Measurements from ENCODE around the gene VTI1B. TPM values are rescaled to one million over a fixed set of nuclear protein-coding genes. Genes with fewer than 3 reads are reported as not detected.

VTI1B gene
- total and polyA plus RNA-seq, 5 donors from 2014 or later = 46.0 to 90.0 (median 74.8) TPM

GRCh38 chr14:67653651-67654280, 20.7 kb downstream of the VTI1B start:
- H3K27me3 Mint-ChIP-seq = no peaks in the 10 kb centered on the region
- H3K4me3 Mint-ChIP-seq = no peak overlapping the region
- Histone ChIP-seq H3K9me3 (ENCODE audit: control insufficient read depth in 2 of 2, low read length in 2 of 2) (no peaks in the 10 kb centered on the region), H3K36me3 (ENCODE audit: control insufficient read depth, insufficient read depth, low read length) (peaks cover 90% of the 10 kb centered on the region), H3K4me3 (ENCODE audit: low read depth, low read length) (no peak overlapping the region), H3K4me1 (ENCODE audit: control insufficient read depth, insufficient read depth, low read length, poor library complexity, severe bottlenecking) (no peaks in the 10 kb centered on the region), H3K27me3 (ENCODE audit: control insufficient read depth, insufficient read depth, low read length) (no peaks in the 10 kb centered on the region), H3K27ac (ENCODE audit: insufficient read depth, low read length, poor library complexity, severe bottlenecking) (no peak overlapping the region)
- H3K9me3 Mint-ChIP-seq = no peaks in the 10 kb centered on the region
- H3K27ac Mint-ChIP-seq = no peak overlapping the region
- DNase-seq = no peak
- ATAC-seq (ENCODE audit: low read depth in 2 of 2) = no peak
- H3K36me3 Mint-ChIP-seq = peaks cover 36% of the 10 kb centered on the region
- peaks cover 0 to 4% (median 0%) of the 10 kb centered on the region in 4 donors for H3K4me1 Mint-ChIP-seq

- no peaks in the 10 kb centered on the region for H3K27me3 Mint-ChIP-seq
- H3K9me3 Mint-ChIP-seq = no peaks in the 10 kb centered on the region
- H3K4me3 ChIP-seq (ENCODE audit: low read depth, low read length) = no peak overlapping the region
- peak overlapping the region in 1 of 3 donors; percentile 6 for H3K27ac Mint-ChIP-seq
- H3K27ac ChIP-seq (ENCODE audit: insufficient read depth, low read length, poor library complexity, severe bottlenecking) = no peak overlapping the region
- H3K36me3 ChIP-seq (ENCODE audit: control insufficient read depth, insufficient read depth, low read length) = peaks cover 87% of the 10 kb centered on the region
- H3K9me3 ChIP-seq (ENCODE audit: control insufficient read depth in 2 of 2, low read length in 2 of 2) = no peaks in the 10 kb centered on the region
- ATAC-seq (ENCODE audit: low read depth in 2 of 2) = no peak
- H3K4me3 Mint-ChIP-seq = no peak overlapping the region
- H3K36me3 Mint-ChIP-seq = peaks cover 35% of the 10 kb centered on the region
- no peaks in the 10 kb centered on the region for H3K27me3 ChIP-seq (ENCODE audit: control insufficient read depth, insufficient read depth, low read length)
- no peak for DNase-seq
- H3K4me1 ChIP-seq (ENCODE audit: control insufficient read depth, insufficient read depth, low read length, poor library complexity, severe bottlenecking) = no peaks in the 10 kb centered on the region
- H3K4me1 Mint-ChIP-seq = no peaks in the 10 kb centered on the region
Observed at GRCh38 chr14:67652189-67652588, 22.2 kb downstream of the VTI1B start.

- Histone ChIP-seq H3K36me3 (ENCODE audit: control insufficient read depth, insufficient read depth, low read length) (peaks cover 83% of the 10 kb centered on the region), H3K27ac (ENCODE audit: insufficient read depth, low read length, poor library complexity, severe bottlenecking) (no peak overlapping the region), H3K27me3 (ENCODE audit: control insufficient read depth, insufficient read depth, low read length) (no peaks in the 10 kb centered on the region), H3K4me1 (ENCODE audit: control insufficient read depth, insufficient read depth, low read length, poor library complexity, severe bottlenecking) (no peaks in the 10 kb centered on the region), H3K9me3 (ENCODE audit: control insufficient read depth in 2 of 2, low read length in 2 of 2) (no peaks in the 10 kb centered on the region), H3K4me3 (ENCODE audit: low read depth, low read length) (no peak overlapping the region)
- Mint-ChIP-seq H3K27ac (peak overlapping the region in 1 of 3 donors; percentile 26), H3K36me3 (peaks cover 33% of the 10 kb centered on the region), H3K4me3 (no peak overlapping the region), H3K9me3 (no peaks in the 10 kb centered on the region), H3K4me1 (no peaks in the 10 kb centered on the region), H3K27me3 (no peaks in the 10 kb centered on the region)
- ATAC-seq (ENCODE audit: low read depth in 2 of 2) (no peak), DNase-seq (no peak)
Observed at GRCh38 chr14:67650694-67651093, 23.7 kb downstream of the VTI1B start.

GRCh38 chr14:67650151-67650550, 24.3 kb downstream of the VTI1B start:
- ATAC-seq (ENCODE audit: low read depth in 2 of 2) = no peak
- Histone ChIP-seq H3K36me3 (ENCODE audit: control insufficient read depth, insufficient read depth, low read length) (peaks cover 82% of the 10 kb centered on the region), H3K27me3 (ENCODE audit: control insufficient read depth, insufficient read depth, low read length) (no peaks in the 10 kb centered on the region), H3K4me1 (ENCODE audit: control insufficient read depth, insufficient read depth, low read length, poor library complexity, severe bottlenecking) (no peaks in the 10 kb centered on the region), H3K27ac (ENCODE audit: insufficient read depth, low read length, poor library complexity, severe bottlenecking) (no peak overlapping the region), H3K4me3 (ENCODE audit: low read depth, low read length) (no peak overlapping the region), H3K9me3 (ENCODE audit: control insufficient read depth in 2 of 2, low read length in 2 of 2) (no peaks in the 10 kb centered on the region)
- H3K36me3 Mint-ChIP-seq = peaks cover 37% of the 10 kb centered on the region
- H3K27ac Mint-ChIP-seq = no peak overlapping the region
- H3K27me3 Mint-ChIP-seq = no peaks in the 10 kb centered on the region
- no peaks in the 10 kb centered on the region for H3K9me3 Mint-ChIP-seq
- no peaks in the 10 kb centered on the region for H3K4me1 Mint-ChIP-seq
- DNase-seq = no peak
- H3K4me3 Mint-ChIP-seq = no peak overlapping the region

GRCh38 chr14:67646131-67646530, 28.3 kb downstream of the VTI1B start:
- Histone ChIP-seq H3K27me3 (ENCODE audit: control insufficient read depth, insufficient read depth, low read length) (no peaks in the 10 kb centered on the region), H3K4me3 (ENCODE audit: low read depth, low read length) (no peak overlapping the region), H3K27ac (ENCODE audit: insufficient read depth, low read length, poor library complexity, severe bottlenecking) (no peak overlapping the region), H3K4me1 (ENCODE audit: control insufficient read depth, insufficient read depth, low read length, poor library complexity, severe bottlenecking) (peaks cover 5% of the 10 kb centered on the region), H3K36me3 (ENCODE audit: control insufficient read depth, insufficient read depth, low read length) (peaks cover 46% of the 10 kb centered on the region), H3K9me3 (ENCODE audit: control insufficient read depth in 2 of 2, low read length in 2 of 2) (no peaks in the 10 kb centered on the region)
- DNase-seq = no peak
- Mint-ChIP-seq H3K4me1 (peaks cover 10 to 24% (median 15%) of the 10 kb centered on the region in 4 donors), H3K9me3 (no peaks in the 10 kb centered on the region), H3K36me3 (peaks cover 29% of the 10 kb centered on the region), H3K27me3 (no peaks in the 10 kb centered on the region), H3K27ac (no peak overlapping the region), H3K4me3 (no peak overlapping the region)
- no peak for ATAC-seq (ENCODE audit: low read depth in 2 of 2)

GRCh38 chr14:67645414-67645813, 29.0 kb downstream of the VTI1B start:
- peak overlapping the region in 1 of 3 donors; percentile 63 for H3K27ac Mint-ChIP-seq
- H3K4me3 Mint-ChIP-seq = no peak overlapping the region
- Histone ChIP-seq H3K9me3 (ENCODE audit: control insufficient read depth in 2 of 2, low read length in 2 of 2) (no peaks in the 10 kb centered on the region), H3K4me3 (ENCODE audit: low read depth, low read length) (no peak overlapping the region), H3K27ac (ENCODE audit: insufficient read depth, low read length, poor library complexity, severe bottlenecking) (no peak overlapping the region), H3K4me1 (ENCODE audit: control insufficient read depth, insufficient read depth, low read length, poor library complexity, severe bottlenecking) (peaks cover 5% of the 10 kb centered on the region), H3K27me3 (ENCODE audit: control insufficient read depth, insufficient read depth, low read length) (no peaks in the 10 kb centered on the region), H3K36me3 (ENCODE audit: control insufficient read depth, insufficient read depth, low read length) (peaks cover 39% of the 10 kb centered on the region)
- DNase-seq (no peak), ATAC-seq (ENCODE audit: low read depth in 2 of 2) (no peak)
- H3K4me1 Mint-ChIP-seq = peaks cover 10 to 24% (median 15%) of the 10 kb centered on the region in 4 donors
- H3K36me3 Mint-ChIP-seq = peaks cover 22% of the 10 kb centered on the region
- no peaks in the 10 kb centered on the region for H3K9me3 Mint-ChIP-seq
- no peaks in the 10 kb centered on the region for H3K27me3 Mint-ChIP-seq

GRCh38 chr14:67644428-67644827, 30.0 kb downstream of the VTI1B start:
- H3K27me3 ChIP-seq (ENCODE audit: control insufficient read depth, insufficient read depth, low read length) = no peaks in the 10 kb centered on the region
- peaks cover 30% of the 10 kb centered on the region for H3K36me3 ChIP-seq (ENCODE audit: control insufficient read depth, insufficient read depth, low read length)
- Mint-ChIP-seq H3K4me3 (no peak overlapping the region), H3K9me3 (no peaks in the 10 kb centered on the region), H3K4me1 (peaks cover 10 to 24% (median 15%) of the 10 kb centered on the region in 4 donors), H3K27me3 (no peaks in the 10 kb centered on the region), H3K36me3 (peaks cover 14% of the 10 kb centered on the region), H3K27ac (peak overlapping the region in 2 of 3 donors; percentile 22 to 92)
- no peak overlapping the region for H3K27ac ChIP-seq (ENCODE audit: insufficient read depth, low read length, poor library complexity, severe bottlenecking)
- no peak overlapping the region for H3K4me3 ChIP-seq (ENCODE audit: low read depth, low read length)
- H3K9me3 ChIP-seq (ENCODE audit: control insufficient read depth in 2 of 2, low read length in 2 of 2) = no peaks in the 10 kb centered on the region
- no peak for ATAC-seq (ENCODE audit: low read depth in 2 of 2)
- DNase-seq = no peak
- H3K4me1 ChIP-seq (ENCODE audit: control insufficient read depth, insufficient read depth, low read length, poor library complexity, severe bottlenecking) = peaks cover 5% of the 10 kb centered on the region

GRCh38 chr14:67643713-67644112, 30.7 kb downstream of the VTI1B start:
- peak in 1 of 3 donors; percentile 44 for DNase-seq
- H3K4me1 Mint-ChIP-seq = peaks cover 10 to 24% (median 15%) of the 10 kb centered on the region in 4 donors
- no peaks in the 10 kb centered on the region for H3K9me3 ChIP-seq (ENCODE audit: control insufficient read depth in 2 of 2, low read length in 2 of 2)
- H3K4me3 Mint-ChIP-seq = no peak overlapping the region
- H3K27me3 Mint-ChIP-seq = no peaks in the 10 kb centered on the region
- no peak overlapping the region for H3K27ac ChIP-seq (ENCODE audit: insufficient read depth, low read length, poor library complexity, severe bottlenecking)
- H3K4me1 ChIP-seq (ENCODE audit: control insufficient read depth, insufficient read depth, low read length, poor library complexity, severe bottlenecking) = peaks cover 5% of the 10 kb centered on the region
- H3K27ac Mint-ChIP-seq = peak overlapping the region; percentile 22 to 92 (median 34)
- H3K4me3 ChIP-seq (ENCODE audit: low read depth, low read length) = no peak overlapping the region
- H3K36me3 ChIP-seq (ENCODE audit: control insufficient read depth, insufficient read depth, low read length) = peaks cover 24% of the 10 kb centered on the region
- peaks cover 12% of the 10 kb centered on the region for H3K36me3 Mint-ChIP-seq
- no peaks in the 10 kb centered on the region for H3K9me3 Mint-ChIP-seq
- H3K27me3 ChIP-seq (ENCODE audit: control insufficient read depth, insufficient read depth, low read length) = no peaks in the 10 kb centered on the region
- no peak for ATAC-seq (ENCODE audit: low read depth in 2 of 2)

Measured in CD4-positive, CD25-positive, alpha-beta regulatory T cell (primary cell).